GM12878 (cell line): Measurements from ENCODE around the gene LENEP.

Experiments
- BRCA1 ChIP-seq: IDR thresholded peaks from 2 replicates; pipeline ENCODE4 v1.6.1; 2011; ENCODE audit warnings: low read depth, low read length, improper control_type of control experiment
- CBFB ChIP-seq: IDR thresholded peaks from 2 replicates; pipeline ENCODE4 v1.6.1; 2016; ENCODE audit warnings: antibody characterized with exemption, low read depth
- CTCF ChIP-seq, 3 experiments: IDR thresholded peaks in 2 of 3; conservative IDR thresholded peaks in 1 of 3; 2 replicates each; pipeline ENCODE4 v1.5.1; 2011; ENCODE audit warnings: low read depth in 3 of 3, low read length in 3 of 3, mild to moderate bottlenecking in 3 of 3, control low read depth in 2 of 3, moderate library complexity in 2 of 3, inconsistent platforms in 1 of 3, mixed read lengths in 1 of 3; ENCODE audit not compliant: control insufficient read depth in 2 of 3, insufficient read depth in 1 of 3; ENCODE audit errors: extremely low read depth in 1 of 3
- ETV6 ChIP-seq, 2 experiments: fragments of 450-650 bp in 1 of 2; IDR thresholded peaks in 1 of 2; conservative IDR thresholded peaks in 1 of 2; 2 replicates each; pipeline ENCODE4 v1.6.1; 2014; ENCODE audit warnings: antibody characterized with exemption in 1 of 2, borderline replicate concordance in 1 of 2, low read depth in 1 of 2, mild to moderate bottlenecking in 1 of 2, moderate library complexity in 1 of 2
- POLR2A ChIP-seq: IDR thresholded peaks from 2 replicates; pipeline ENCODE4 v1.6.1; 2011; ENCODE audit warnings: low read depth, mild to moderate bottlenecking, low read length
- ZNF274 ChIP-seq: IDR thresholded peaks from one replicate; pipeline ENCODE4 v1.8.0; 2011; ENCODE audit not compliant: insufficient read length, insufficient read depth

- no peak for TF ChIP-seq CTCF (IDR thresholded peaks at IDR 0.05 in 2 of 3, conservative IDR thresholded peaks at IDR 0.05 in 1 of 3; ENCODE audit: control insufficient read depth in 2 of 3, extremely low read depth in 1 of 3, insufficient read depth in 1 of 3, low read depth in 3 of 3, low read length in 3 of 3)
- TF ChIP-seq CBFB: no peak
- TF ChIP-seq ZNF274: no peak
- TF ChIP-seq ETV6 (conservative IDR thresholded peaks at IDR 0.05 in 1 of 2, IDR thresholded peaks at IDR 0.05 in 1 of 2; ENCODE audit: borderline replicate concordance in 1 of 2, low read depth in 1 of 2): no peak
- no peak for TF ChIP-seq BRCA1
- TF ChIP-seq POLR2A: no peak
These were observed 47.1 kb downstream of the LENEP start for GRCh38 chr1:155040358-155041093.
